Ecto neural progenitor cell (in vitro differentiated cells): ENCODE measurements around the gene SNX4.
"Not testable (repeated sequence)": the region's sequence is repeated elsewhere in the genome, so short reads cannot be mapped to it uniquely, and the experiment has no call there.

Experiments
- DNase-seq: peaks from one replicate; pipeline ENCODE4 v3.0.0-alpha.2; 2018; ENCODE audit warnings: low spot score

The SNX4 gene

DNA sequence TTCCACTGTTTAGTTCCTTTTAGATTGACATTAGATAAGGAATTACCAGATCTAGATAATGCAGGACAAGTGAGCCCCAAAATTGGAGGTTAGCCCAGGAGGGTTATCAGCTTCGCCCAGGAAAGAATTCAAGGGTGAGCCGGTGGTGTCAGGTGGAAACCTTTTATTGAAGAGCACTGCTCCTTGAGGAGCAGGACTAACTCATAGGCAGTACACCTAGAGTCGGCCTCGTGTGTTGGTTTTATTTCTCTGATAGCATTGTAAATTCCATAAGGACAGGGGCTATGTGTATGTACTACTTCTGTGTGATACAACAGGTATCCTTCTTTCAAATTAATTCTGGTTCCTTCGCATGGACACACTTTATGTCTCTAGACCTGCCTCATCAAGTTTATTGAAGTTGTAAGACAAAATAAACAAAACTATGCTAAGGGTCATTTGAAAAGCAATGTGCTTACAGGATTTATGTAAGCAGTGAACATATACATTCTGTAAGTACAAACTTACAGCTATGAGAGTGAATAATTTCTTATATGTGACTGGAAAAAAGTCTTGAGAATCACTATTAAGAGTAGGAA is 57.2 kb downstream of the SNX4 start:
- DNase-seq = no peak

DNA sequence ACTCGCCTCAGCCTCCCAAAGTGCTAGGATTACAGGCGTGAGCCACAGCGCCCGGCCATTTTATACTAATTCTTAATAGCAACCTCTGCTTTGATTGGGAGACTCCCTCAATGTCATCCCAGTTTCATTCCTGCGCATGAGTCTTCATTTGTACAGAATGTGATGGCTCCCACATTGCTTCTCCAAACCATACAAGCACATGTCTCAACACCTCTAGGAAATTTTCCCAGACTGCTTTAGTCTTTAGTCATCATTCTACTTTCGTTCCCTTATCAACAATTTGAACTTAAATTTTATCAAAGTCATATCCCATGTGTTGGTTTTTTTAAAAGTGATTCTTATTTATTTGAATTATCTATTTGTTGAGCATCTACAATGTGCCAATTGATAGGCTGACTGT is 58.1 kb downstream of the SNX4 start:
- no peak for DNase-seq

DNA sequence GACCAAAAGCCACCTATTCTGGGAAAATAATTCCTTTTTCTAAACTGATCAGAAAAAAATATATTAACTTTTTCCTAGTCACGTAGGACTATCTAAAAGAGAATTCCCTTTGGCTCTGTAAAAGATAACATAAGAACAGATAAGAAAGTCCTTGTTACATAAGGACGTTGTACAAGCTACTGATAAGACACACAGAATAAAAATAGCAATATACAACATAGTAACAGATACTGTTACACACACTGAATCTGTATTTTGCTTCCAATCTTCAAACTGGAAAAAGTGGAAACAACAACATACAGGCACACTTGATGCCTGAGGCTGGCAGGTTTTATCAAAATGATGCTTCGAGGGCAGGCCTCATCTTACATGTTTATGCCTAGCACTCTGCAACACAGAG is 59.8 kb downstream of the SNX4 start:
- DNase-seq = no peak

DNA sequence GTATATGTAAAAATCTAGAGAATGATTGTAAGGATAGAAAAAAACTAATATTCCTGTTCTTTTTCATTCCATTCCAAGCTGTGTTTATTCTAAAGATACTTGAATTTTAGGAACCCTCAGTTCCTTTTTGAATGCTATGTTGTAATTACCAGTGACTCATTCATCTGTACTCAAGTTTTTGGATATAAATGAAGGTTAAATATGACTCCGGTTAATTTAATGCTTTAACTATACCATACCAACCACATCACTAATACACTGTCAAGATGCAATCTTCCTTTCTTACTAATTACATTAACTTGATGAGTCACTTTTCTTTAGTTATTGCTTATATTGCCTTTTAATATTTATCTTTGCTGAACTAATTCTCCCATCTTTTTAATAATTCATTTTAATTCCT is 76.1 kb downstream of the SNX4 start:
- DNase-seq = no peak

DNA sequence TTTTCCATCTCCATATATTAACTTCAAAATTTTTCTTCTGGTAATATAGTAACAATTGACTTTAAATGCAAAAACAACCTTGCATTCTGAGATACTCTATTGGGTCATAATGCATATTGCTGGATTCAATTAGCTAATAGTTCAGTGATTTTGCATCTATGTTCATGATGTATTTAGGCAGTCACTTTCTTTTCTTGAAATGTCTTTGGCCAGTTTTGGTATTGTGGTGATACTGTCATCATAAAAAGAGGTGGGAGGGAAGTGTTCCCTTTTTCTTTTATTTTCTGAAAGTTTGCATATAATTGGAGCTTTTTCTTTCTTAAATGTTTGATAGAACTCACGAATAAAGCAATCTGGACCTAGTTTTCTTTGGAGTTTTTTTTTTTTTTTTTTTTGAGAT is 77.5 kb downstream of the SNX4 start:
- no peak for DNase-seq

DNA sequence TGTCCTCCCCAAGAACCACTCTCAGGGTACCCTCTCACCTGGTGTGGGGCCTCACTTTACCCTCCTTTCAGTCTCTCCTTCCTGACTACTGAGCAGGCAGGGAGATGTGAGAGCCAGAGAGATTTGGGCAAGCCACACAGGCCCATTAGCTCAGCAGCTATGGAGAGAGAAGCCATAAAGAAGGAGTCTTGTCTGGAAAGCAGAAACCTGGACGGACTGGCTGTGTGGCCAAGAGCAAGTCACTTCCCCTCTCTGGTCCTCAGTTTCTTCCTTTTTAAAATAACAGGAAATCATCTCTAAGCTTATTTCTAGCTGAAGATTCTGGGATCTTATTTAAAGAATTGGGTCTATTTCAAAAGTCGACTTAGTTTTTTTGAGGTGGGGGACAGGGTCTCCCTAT is 79.0 kb downstream of the SNX4 start:
- DNase-seq = no peak

DNA sequence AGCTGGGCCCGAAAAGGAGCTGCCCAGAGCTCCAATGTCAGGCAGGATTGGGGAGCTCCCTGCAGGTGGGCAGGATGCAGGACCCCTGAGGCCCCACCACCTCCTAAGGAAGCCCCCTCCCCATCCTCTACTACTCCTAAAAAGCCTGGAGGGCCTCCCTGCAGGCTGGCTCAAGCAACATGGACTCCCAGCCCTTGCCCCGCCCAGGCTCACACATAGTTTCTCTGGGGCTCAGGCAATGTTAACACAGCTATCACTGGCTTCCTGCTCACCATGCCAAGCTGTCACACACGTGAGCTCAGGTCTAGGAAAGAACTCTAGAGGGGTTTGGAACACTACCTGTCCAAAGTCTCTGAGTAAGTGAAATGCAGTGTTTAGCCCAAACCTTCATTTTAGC is 79.4 kb downstream of the SNX4 start:
- DNase-seq = no peak

DNA sequence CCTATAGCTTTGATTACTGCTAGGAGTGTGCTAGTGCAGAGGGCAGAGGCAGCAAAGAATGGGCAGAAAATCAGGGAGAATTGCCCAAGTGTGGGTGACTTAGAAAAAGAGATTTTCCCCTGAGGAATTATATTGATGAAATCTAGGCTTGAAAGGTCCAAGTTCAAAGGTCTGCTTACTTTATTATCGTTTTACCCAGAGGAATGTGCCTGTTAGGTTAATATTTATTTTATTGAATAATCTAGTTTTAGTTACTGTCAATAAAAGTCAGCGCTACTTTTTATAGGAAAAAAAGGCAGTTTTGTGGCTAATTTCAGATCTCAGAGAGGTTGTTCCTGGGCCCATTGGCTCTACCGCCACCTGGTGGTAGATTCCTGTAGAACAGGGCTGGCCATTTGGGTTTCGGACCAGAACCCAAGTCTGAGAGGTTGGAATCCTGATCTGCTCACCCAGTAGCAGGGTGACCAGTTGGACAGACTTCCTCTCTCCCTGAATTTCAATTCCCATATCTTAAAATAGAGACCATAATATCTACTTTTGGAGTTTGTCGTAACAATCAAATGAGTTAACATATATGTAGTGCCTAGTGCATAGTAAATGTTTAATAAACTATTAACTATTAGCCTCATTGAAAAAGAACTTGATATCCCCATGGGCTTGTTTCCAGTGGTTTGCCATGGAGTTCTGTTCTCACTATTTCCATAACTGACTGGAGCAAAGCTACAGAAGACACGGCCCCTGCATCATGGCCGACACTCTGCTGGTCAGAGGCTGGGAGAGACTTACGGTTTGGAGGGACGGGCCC is 82.2 kb downstream of the SNX4 start:
- peak; percentile 76 for DNase-seq

DNA sequence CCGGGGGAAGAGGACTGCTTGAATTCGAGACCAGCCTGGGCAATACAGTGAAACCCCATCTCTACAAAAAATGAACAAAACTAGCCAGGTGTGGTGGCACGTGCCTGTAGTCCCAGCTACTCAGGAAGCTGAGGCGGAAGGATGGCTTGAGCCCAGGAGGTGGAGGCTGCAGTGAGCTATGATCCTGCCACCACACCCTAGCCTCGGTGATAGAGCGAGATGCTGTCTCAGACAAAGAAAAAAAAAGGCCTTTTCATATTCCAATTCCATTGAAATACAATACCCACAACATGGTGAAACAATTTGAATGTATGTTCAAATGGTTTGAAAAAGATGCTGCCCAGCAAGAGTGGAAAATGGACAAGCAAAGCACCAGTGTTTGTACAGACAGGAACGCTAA is 83.1 kb downstream of the SNX4 start:
- no peak for DNase-seq

DNA sequence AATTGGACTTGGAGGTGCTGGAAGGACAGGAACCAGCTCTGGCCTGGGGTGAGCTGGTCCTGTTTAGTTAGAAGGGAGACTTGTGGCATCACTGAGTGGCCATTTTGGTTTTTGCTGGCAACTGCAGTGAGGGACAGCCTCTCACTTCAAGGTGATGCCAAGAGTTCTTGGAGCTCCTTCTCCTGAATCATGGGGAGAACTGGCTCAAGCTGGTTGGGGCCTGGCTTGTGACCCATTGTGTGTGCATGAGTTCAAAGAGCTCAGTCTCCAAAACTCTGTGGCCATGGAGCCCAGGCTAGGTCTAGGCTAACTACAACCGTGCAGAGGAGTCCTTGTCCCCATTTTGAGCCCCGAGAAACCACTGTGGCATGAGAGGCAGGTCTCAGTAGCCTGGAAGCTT is 84.8 kb downstream of the SNX4 start:
- DNase-seq = no peak

DNA sequence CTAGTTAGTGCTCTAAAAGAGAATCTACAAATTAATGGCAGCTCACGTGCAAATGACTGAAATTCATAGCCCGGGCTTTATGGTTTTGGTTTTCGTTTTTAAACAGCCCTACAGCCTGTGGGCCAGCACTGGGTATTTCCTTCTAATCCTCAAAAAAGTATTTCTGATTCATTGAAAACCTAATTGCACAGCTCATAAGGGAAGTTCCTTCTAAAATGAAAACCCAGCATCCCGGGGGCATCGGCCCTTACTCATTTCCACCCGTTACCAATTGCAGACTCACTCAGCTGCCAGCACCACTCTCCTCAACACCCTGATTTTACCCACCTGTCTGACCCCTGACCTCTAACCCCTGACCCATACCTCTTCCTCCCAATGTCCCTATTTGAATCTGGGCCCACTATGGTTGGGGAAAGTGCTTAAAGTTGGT is 85.4 kb downstream of the SNX4 start:
- no peak for DNase-seq

DNA sequence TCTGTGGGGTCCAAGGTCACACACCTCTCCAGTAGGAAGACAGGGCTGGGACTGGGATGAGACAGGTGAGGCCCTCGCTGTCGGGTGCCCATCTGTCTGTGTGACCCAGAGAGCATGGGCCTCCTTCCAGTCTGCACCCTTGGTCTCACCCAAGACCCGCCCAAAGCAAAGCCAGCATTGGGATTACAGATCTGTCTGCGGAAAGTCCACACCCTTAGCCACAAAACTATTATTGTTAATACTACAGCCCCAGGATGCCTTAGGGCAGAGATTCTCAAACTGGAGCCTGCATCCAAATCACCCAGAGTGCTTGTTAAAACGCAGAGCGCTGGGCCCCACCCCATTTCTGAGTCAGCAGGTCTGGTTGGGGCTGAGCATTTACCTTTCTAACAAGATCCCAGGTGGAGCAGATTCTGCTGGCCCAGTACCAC is 86.4 kb downstream of the SNX4 start:
- no peak for DNase-seq

DNA sequence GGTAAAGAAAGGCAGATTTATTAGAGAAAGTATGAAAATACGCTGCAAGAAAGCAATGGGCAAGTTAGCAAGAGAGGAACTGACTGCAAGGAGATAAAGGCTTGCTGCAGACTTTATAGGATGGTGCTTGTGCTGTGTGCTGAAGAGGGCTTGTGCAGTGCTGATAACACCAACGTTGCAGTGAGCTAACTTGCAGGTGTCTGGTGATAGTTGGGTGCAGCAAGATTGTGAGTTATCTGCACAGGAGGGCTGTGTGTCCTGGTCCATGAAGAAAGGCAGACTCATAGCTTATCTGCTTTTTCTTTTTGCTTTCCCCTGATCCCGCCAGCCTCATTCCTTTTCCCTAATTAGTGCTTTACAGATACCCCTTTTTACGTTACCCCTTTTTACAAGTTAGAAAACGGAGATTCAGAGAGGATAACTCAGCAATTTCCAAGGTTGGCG is 86.9 kb downstream of the SNX4 start:
- DNase-seq = no peak

DNA sequence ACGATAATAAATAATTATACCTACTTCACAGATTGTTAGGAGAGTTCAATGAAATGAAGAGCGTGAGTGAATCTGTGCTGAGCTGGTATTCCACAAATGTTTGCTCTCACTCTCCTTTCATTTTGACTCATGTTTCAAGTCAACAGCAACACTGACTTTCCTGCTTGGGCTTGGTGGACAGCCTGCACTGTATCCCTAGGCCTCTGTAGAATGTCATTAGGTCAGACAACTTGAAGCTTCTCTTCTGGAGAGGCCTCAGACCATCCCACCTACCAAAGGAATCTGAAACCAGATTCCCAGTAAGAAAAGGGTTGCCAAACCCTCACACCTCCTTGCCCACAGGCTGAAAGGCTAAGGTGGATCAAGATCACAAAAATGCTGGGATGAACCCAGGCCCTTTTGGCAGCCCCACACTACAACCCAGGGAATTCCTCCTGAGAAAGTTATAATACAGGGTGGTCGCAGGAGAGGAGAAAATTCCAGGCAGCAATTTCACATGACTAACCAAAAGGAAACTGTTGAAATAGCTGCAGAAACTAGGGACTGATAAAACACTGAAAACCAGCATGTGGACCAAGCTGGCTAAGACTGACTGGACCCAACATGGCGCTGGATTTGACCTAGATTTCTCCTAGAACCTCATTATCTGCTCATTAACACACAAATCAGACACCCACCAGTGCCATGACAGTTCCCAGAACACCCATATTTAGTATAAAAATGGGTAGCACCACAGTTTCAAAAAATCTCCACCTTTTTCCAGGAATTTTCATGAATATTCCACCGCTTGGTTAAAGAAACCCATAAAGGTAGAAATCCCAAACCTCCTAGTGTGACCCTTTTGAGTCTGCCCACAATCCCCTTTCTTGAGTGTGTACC is 87.9 kb downstream of the SNX4 start:
- DNase-seq = no peak

DNA sequence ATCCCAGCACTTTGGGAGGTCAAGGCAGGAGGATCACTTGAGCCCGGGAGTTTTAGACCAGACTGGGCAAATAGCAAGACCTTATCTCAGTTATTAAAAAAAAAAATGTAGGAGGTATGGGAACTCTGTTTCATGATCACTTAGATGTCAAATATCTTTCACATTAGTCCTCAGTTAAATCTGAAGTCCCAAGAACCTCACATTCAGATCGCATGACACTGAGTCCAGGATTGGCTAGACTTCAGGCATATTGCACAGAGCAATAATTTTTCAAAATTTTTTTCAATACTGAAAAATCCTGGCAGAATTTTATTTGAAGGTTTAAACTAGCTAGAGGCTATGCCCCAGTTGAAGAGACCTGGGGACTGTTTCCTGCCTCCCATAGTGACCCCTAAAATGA is 88.6 kb downstream of the SNX4 start:
- DNase-seq = no peak

DNA sequence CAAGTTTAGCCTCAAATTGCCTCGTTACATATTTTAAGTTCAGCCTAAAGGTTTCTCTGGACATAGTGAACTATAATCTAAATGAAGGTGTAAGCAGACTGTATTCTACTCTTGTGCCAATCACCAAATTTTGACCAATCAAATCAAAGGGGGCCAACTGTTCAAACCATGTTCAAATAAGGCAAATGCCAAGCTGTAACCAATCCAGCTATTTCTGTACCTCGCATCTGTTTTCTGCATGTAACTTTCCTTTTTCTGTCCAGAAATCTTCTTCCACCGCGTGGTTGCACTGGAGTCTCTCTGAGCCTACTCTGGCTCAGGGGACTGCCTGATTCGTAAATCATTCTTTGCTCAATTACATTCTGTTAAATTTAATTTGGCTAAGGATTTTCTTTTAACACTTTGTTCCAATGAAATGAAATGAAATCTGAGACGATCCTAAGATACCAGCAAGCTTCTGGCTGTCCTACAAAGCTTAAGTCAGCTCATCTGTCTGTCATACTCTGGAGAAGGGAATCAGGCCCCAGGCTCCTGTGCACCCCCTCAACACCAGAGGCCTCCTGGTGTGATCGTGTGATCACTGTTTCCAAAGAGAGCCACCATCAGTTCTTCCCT is 91.7 kb downstream of the SNX4 start:
- no peak for DNase-seq

DNA sequence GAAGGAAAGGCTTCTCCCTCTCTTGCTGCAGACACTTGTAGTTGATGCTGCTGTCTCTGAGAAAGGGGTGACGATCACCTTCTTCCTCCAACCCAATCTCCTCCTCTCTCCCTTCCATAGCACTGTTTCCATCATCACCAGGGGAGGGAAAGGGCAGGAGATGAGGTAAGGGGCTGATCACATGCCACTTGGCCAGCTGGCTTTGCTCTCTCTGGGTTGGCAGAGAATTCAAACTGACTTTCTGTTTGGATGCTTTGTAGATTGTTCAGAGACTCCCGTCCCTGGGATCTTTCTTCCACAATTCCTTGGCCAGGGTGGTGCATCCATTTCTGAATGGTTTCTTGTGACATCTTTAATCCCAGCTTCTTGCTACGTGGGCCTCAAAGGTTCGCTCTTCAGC is 101.7 kb downstream of the SNX4 start:
- DNase-seq = no peak

DNA sequence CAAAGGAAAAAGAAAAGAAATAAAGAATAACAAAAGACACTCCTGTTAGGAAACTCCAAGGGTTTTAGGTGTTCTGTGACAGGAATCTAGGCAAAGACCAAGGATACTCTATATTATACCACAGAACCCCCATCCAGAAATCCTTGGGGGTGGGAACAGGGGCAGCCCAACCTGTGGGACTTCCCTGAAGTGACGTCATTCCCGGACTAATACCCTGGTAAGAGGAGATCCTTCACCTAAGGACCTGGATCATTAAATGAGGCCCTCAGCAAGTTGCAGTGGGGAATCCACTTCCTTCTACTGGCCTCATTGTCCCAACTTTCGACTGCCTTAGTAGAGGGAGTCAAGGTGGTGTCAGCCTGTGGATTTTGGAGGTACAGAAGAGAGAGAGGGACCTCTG is 103.8 kb downstream of the SNX4 start:
- no peak for DNase-seq

DNA sequence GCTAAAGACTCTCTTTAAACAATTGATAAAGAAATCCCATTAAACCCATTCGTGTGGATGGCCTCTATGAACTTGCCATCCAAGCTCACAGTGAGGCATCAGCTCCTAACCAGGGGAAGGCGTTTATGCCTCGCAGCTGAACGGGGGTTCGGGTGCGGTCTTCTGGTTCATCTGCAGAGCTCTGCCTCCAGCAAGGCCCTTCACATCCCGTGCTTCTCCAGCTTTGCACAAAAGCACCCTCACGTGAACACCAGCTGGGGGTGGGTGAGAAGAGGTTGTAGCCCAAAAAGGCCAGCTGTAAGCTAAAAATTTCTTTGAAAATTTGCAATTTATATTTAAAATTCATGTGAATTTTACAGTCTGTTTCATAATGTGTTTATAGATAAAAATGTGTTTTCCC is 105.3 kb downstream of the SNX4 start:
- DNase-seq = no peak

DNA sequence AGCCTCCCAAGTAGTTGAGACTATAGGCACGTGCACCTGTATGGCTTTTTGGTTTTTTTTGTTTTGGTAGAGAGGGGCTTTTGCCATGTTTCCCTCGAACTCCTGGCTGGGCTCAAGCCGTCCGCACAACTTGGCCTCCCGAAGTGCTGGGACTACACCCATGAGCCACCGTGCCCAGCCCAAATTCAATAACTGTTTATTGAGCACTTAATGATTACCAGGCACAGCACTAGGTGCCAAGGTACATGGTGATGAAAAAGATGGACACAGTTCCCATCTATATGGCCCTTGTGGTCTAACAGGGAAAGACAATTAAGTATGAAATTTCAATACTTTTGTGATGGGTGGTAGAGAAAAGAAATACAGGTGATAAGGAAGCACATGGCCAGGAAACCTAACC is 109.1 kb downstream of the SNX4 start:
- DNase-seq = no peak

DNA sequence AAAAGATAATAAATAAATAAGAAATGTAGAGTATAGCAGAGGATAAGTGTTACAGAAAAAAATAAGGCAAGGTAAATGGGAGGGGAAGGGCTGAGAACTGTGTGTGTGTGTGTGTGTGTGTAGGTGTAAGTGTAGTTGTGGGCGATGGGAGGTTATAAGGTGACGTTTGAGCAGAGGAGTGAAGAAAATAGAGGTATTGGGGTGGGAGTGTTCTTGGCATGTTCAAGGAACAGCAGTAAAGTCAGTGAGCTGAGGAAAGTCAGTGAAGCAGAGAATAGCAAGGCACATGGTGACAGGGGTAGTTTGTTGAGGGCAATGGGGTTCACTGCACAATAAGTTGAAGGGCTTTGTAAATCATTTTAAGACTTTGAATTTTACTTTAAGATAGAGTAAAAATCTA is 113.9 kb downstream of the SNX4 start:
- no peak for DNase-seq

DNA sequence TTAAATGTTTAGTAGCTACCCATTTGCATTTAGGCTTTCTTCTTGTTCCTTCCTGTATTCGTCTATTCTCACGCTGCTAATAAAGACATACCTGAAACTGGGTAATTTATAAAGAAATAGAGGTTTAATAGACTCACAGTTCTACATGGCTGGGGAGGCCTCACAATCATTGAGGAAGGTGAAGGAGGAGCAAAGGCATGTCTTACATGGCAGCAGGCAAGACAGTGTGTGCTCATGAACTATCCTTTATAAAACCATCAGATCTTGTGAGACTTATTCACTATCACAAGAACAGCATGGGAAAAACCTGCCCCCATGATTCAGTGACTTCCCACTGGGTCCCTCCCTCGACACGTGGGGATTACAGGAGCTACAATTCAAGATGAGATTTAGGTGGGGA is 114.5 kb downstream of the SNX4 start:
- DNase-seq = not testable (repeated sequence)

DNA sequence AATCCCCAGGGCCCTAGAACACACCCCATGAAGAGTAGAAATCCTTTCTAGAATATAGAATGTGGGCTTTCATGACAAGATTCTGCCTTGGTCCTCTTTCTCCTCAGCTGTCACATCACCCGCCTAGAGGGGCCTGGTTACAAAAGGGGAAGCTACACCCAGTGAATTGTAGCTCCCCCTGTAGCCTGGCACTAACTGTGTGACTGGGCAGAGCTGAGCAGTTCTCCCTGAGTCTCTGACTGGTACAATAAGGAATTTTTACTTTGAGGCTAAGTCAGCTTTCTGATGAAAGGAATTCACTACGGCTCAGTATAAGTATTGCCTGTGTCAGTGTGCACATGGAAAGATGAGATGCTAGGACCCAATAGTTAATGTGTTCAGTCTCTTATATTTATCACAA is 116.2 kb downstream of the SNX4 start:
- DNase-seq = no peak
